SIG-M5 treated with dmso at 0.1 percent for 504 hours (cell line): ENCODE results near the gene AGFG2.

Experiments
- DNase-seq: peaks from one replicate; lab custom pipeline; 2025; ENCODE audit not compliant: unreplicated experiment; lab: John Stamatoyannopoulos, UW

The AGFG2 gene

DNA sequence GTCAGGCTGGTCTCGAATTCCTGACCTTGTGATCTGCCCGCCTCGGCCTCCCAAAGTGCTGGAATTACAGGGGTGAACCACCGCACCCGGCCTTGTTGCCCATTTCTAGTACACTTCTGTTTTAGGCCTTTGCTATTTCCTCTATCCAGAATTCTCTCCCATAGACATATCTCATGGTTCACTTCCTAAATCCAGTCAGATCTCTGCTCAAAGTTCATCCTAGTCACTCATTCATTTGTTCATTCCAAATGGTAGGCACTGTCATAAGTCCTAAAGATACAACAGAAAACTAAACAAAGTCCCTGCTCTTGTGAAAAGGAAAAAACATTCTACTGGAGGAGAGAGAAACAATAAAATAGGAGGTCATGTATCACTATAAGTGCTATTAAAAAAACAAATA is 71.0 kb downstream of the AGFG2 start:
- no peak for DNase-seq

DNA sequence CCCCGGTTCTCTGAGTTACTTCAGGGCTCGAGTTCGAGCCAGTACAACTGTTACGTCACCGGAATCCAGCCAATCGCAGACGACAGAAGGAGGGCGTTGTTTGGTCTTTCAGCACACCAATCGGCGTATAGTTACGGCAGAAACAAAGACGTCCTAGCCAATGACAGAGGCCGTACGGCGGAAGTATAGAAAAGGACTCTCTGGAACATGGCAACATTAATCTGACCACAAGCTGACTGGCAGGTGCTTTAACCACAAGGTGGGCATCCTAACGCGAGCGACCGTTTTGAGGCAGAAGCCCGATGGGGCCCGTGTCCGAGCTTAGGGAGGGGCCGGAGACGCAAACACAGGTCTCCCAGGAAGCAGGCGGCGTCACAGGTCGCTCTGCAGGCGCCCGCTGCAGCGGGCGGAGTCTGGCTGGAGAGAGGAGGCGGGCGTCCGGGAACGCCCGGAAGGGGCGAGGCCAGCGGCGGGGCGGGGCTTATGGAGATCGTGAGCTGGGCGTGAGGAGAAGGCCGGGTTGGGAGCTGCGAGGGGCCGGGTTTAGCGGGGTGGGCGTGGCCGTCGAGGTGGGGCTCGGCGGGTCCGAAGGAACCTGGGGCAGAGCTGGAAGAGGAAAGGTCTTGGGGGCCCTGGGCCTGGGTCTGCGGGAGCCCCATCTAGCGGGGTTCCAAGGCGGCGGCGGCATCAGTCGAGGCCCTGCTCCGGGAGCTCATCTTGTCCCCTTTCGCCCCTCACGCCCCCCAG is 73.2 kb downstream of the AGFG2 start, which contains the start of gene MOSPD3:
Gene MOSPD3, plus strand, starts transcription at position 558 of the 747 bp plus-strand sequence. CDS start 252 bp downstream, outside the sequence.
- DNase-seq: peak; percentile 99

DNA sequence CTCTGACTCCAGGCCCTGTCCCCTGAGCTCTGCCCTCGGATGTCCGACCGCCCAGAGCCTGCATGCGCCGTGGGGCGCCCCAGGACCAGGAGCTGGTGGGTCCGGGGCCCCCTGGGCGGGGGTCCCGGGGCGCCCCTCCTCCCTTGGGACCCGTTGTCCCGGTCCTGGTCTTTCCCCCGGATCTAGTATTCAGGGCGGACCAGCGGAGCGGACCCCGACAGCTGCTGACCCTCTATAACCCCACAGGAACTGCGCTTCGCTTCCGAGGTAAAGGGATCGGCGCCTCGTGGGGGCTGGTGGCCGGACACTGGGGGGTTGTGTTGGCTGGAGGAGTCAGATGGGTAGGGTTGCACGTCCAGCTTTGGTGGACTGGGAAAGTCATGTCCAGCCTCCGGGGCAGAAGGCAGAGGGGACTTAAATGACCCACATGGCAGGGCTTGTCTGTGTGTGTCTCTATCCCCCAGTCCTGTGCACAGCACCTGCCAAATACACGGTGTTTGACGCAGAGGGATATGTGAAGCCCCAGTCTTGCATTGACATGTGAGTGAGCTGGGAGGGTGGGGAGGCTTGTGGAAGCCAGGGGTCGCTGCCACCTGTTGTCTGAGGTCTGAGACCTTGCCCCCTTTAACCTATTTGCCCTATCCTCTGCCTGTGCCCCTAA is 73.9 kb downstream of the AGFG2 start:
- DNase-seq: no peak

DNA sequence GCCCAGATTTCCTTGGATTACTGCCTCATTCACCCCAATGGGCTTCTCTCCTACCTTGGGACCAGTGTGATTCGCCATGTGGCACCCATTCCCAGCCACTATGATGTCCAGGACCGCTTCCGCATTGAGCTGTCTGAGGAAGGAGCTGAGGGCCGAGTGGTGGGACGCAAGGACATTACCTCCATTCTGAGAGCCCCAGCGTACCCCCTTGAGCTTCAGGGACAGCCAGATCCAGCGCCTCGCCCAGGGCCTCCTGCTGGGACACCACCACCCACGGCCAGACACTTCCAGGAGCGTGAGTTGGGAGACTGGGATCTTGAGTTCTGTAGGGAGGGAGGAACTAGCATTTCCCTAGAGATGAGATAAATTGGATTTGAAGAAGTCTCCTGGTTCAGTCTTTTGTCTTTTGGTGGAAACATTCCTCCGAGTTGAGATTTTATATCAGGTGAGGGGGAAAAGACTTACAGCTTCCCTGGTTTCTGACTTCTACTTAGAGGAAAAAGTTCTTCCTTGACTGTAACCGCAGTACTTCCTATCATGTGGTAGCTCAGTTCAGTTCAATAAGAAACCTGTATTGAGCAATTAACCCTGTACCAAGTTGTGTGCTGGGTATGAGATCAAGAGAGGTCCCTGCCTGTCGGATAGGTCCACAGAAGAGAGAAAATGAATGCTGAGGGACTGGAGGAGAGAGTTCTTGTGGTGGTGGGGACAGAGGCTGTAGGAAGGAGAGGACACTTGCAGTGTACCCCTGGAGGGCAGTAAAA is 74.6 kb downstream of the AGFG2 start:
- DNase-seq: peak; percentile 83

DNA sequence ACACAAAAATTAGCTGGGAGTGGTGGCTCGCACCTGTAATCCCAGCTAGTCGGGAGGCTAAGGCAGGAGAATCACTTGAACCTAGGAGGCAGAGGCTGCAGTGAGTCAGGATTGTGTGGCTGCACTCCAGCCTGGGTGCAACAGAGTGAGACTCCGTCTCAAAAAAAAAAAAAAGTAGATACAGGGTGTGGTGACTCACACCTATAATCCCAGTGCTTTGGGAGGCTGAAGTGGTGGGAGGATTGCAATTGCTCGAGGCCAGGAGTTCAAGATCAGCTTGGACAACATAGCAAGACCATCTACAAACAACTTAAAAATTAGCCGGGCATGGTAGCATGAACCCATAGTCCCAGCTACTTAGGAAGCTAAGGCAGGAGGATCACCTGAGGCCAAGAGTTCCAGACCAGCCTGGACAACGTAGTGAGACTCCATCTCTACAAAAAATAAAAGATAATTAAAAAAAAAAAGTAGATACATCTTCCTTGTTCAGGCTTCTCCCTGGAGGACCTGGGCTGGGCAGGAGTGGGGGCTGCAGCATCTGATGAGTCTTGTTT is 75.4 kb downstream of the AGFG2 start:
- no peak for DNase-seq
